ENCODE results near the gene UBR1. TPM values are rescaled to one million over a fixed set of nuclear protein-coding genes. Genes with fewer than 3 reads are reported as not detected.
A peak's percentile ranks its signal among the peaks of the same experiment; 100 is the strongest.
"Not testable (repeated sequence)": the region's sequence is repeated elsewhere in the genome, so short reads cannot be mapped to it uniquely, and the experiment has no call there.

Gene UBR1
- total RNA-seq, 1 experiment from 2014 or later = 14.2 TPM

GRCh38 chr15:42914728-42915497 is 190.9 kb downstream of the UBR1 start:
- peak; percentile 14 for DNase-seq (ENCODE audit: low spot score)

- DNase-seq (ENCODE audit: low spot score) = no peak
Measured at GRCh38 chr15:42911058-42911592, 194.7 kb downstream of the UBR1 start.

DNA sequence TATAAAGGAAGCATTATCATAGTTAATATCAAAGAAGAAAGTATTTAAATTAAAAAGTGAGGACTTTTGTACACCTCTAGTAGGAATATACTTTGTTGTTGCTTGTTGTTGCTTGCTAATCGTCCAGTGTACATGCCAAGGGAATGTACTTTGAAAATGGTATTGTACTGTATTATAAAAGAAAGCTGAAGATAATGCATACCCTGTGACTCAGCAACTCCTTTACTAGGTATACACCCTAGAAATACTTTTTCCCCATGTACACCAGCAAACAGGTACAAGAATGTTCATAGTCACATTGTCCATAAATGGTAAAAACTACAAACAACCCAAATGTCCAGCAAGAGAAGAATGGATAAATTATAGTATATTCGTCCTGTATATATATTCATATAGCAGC is 197.3 kb downstream of the UBR1 start:
- no peak for DNase-seq (ENCODE audit: low spot score)

DNA sequence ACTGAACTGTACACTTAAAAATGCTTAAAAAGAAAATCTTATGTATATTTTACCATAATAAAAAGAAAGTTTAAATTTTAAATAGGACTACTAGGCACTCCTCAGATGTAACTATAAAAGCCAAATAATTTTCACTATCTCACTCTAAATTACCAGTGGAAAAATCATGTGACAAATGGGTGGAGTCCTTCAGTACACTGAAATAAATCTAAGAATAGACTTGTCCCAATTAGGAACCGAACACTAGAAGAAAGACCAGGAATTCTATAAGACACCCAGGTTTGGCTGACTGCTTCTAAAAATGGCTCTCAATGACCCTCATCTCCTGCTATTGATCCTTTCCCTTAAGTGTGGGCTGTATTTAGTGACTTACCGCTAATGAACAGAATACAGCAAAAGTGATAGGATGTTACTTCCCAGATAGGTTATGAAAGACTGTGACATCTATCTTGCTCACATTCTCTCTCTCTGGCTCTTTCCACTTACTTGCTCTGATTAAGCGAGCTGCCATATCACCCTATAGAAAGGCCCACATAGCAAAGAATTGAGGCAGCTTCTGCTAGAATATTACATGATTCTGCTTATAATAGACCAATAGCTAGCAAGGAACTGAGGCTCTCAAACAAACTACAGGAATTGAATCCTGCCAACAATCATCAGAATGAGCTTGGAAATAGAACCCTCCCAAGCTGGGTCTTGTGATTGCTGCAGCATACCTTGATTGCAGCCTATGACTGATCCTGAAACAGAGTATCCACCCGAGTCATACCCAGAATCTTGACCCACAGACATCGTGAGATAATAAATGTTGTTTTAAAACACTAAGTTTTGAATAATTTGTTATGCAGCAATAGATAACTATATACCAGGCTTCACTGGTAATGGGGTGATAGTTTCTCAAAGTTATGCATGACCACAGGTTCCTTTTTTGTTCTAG is 202.2 kb downstream of the UBR1 start:
- DNase-seq (ENCODE audit: low spot score) = no peak

DNA sequence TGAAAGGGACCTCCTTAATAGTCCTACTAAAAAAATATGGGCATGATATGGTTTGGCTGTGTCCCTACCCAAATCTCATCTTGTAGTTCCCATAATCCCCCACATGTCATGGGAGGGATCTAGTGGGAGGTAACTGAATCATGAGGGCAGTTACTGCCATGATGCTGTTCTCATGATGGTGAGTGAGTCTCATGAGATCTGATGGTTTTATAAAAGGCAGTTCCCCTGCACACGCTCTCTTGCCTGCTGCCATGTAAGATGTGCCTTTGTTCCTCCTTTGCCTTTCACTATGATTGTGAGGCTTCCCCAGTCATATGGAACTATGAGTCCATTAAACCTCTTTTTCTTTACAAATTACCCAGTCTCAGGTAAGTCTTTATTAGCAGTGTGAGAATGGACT is 211.9 kb downstream of the UBR1 start:
- not testable (repeated sequence) for DNase-seq (ENCODE audit: low spot score)

Other genes starting within 250 kb of the UBR1 start
- gene TTBK2, start 185.3 kb downstream of the UBR1 start, total RNA-seq (2014; rRNA removed; shearing (Covaris generic)) = 4.6 and 5.0 TPM in 2 replicates
- gene TMEM62, start 27.5 kb upstream of the UBR1 start, total RNA-seq (2014; rRNA removed; shearing (Covaris generic)) = 17.7 and 18.0 TPM in 2 replicates
- 57.5 and 70.5 TPM in 2 replicates for gene CCNDBP1, start 79.4 kb upstream of the UBR1 start, total RNA-seq (2014; rRNA removed; shearing (Covaris generic))
- gene EPB42, start 115.0 kb upstream of the UBR1 start, total RNA-seq (2014; rRNA removed; shearing (Covaris generic)) = 0.04 TPM in 1 of 2 replicates, not detected in the other
- not detected in 2 replicates for gene TGM5, start 160.9 kb upstream of the UBR1 start, total RNA-seq (2014; rRNA removed; shearing (Covaris generic))
- gene TGM7, start 196.2 kb upstream of the UBR1 start, total RNA-seq (2014; rRNA removed; shearing (Covaris generic)) = not detected in 2 replicates
- 13.8 and 20.0 TPM in 2 replicates for gene LCMT2, start 224.5 kb upstream of the UBR1 start, total RNA-seq (2014; rRNA removed; shearing (Covaris generic))

All from H4 (cell line).